DND-41 (cell line): ENCODE results near the gene IPO7.
"Not testable (repeated sequence)": the region's sequence is repeated elsewhere in the genome, so short reads cannot be mapped to it uniquely, and the experiment has no call there.

Source experiments
- CTCF ChIP-seq: IDR thresholded peaks from 2 replicates; pipeline ENCODE4 v1.5.1; 2012; ENCODE audit warnings: borderline replicate concordance, low read length, moderate library complexity, mild to moderate bottlenecking; ENCODE audit not compliant: poor library complexity, severe bottlenecking; ENCODE audit errors: extremely low read depth
- EZH2 ChIP-seq: IDR thresholded peaks from 3 replicates; pipeline ENCODE4 v1.6.1; 2012; ENCODE audit warnings: borderline replicate concordance, low read depth, mild to moderate bottlenecking, moderate library complexity, low read length, inconsistent platforms; ENCODE audit not compliant: severe bottlenecking

DNA sequence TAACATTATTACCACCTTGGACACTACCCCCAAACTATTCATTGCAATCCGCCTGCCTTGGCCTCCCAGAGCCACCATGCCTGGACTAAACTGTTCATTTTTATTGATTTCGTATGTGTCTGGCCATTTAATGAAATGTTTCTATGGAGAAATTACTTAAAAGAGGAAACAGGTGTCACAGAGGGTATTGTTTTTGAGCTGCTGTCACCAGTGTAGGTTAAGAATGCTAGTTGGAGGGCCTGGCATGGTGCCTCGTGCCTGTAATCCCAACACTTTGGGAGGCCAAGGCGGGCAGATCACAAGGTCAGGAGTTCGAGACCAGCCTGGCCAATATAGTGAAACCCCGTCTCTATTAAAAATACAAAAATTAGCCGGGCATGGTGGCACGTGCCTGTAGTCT lies 17.4 kb downstream of the IPO7 start:
- TF ChIP-seq CTCF, EZH2: not testable (repeated sequence)
